ENCODE measurements around the gene TLCD3A. TPM values are rescaled to one million over a fixed set of nuclear protein-coding genes. Genes with fewer than 3 reads are reported as not detected.
A peak's percentile ranks its signal among the peaks of the same experiment; 100 is the strongest.
"Not testable (repeated sequence)": the region's sequence is repeated elsewhere in the genome, so short reads cannot be mapped to it uniquely, and the experiment has no call there.

Gene TLCD3A
- total and polyA plus RNA-seq, 2 donors (not counting 1 experiment from before 2014, with no cell fraction given), result 2.0 to 2.4 TPM

DNA sequence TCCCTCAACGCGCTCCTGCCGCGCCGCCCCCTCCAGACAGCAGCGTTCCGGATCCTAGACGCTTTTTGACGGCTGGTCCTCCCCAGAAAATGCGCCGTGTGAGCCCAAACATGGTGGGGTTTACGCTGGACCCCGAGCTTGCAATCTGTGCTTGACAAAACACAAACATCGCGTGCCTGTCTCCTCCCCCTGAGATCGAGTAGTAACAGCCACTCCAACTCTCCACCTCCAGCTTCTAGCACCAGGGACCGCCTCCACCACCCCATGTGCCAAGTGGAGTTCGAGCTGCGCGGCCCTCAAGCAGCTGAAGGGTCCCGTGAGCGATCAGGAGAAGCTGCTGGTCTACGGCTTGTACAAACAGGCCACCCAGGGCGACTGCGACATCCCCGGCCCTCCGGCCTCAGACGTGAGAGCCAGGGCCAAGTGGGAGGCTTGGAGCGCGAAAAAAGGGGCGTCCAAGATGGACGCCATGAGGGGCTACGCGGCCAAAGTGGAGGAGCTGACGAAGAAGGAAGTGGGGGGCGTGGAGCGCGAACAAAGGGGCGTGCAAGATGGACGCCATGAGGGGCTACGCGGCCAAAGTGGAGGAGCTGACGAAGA lies 20.3 kb downstream of the TLCD3A start:
- no peaks in the 10 kb centered on the region for H3K9me3 Mint-ChIP-seq (ENCODE audit: insufficient read depth)

DNA sequence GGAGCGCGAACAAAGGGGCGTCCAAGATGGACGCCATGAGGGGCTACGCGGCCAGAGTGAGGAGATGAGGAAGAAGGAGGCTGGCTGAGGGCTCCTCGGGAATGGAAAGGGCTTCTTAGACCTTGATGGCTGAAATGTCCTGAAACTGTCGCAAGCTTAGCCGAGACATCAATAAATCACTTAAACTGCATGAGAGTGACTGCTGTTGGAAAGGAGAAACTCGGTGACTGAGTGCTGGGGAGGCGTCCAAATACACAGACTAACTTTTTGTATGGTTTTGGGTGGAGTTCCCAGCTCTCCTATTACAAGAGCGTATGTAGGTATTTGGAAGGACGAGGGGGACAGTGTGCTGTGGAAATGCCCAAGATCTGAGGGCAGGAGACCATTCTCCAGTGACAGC lies 21.0 kb downstream of the TLCD3A start:
- WGBS (ENCODE audit: insufficient coverage), result 96% methylated on average over 5 of the region's 13 CpGs
- no peak for ATAC-seq (ENCODE audit: low read depth)
- Histone ChIP-seq H4K20me1 (ENCODE audit: control insufficient read depth, insufficient read depth, low read length, poor library complexity, severe bottlenecking) (peaks cover 14% of the 10 kb centered on the region), H3K36me3 (replicated peaks in 1 of 2; ENCODE audit: control extremely low read depth in 1 of 2, control insufficient read depth in 1 of 2, extremely low read depth in 1 of 2, insufficient read depth in 2 of 2, low read length in 1 of 2) (peaks cover 0 to 3% of the 10 kb centered on the region in 2 experiments), H3K79me2 (ENCODE audit: control insufficient read depth, insufficient read depth, low read length) (peaks cover 30% of the 10 kb centered on the region), H3K27ac (ENCODE audit: low read length in 2 of 2) (no peak overlapping the region), H2AFZ (ENCODE audit: insufficient read depth, low read depth, low read length, poor library complexity, severe bottlenecking) (no peak overlapping the region), H3K4me1 (ENCODE audit: control insufficient read depth in 2 of 2, insufficient read depth in 2 of 2, low read length in 2 of 2) (peaks cover 18 to 27% of the 10 kb centered on the region in 2 donors), H3K9ac (ENCODE audit: low read length) (no peak overlapping the region), H3K4me3 (ENCODE audit: control extremely low read depth in 1 of 5, extremely low read depth in 1 of 5, insufficient read depth in 1 of 5, low read depth in 2 of 5, low read length in 4 of 5) (no peak overlapping the region), H3K27me3 (replicated peaks in 1 of 4; ENCODE audit: control extremely low read depth in 1 of 4, control insufficient read depth in 3 of 4, insufficient read depth in 4 of 4, low read length in 3 of 4) (no peaks in the 10 kb centered on the region), H3K9me3 (ENCODE audit: control extremely low read depth in 1 of 3, control insufficient read depth in 2 of 3, insufficient read depth in 1 of 3, low read length in 2 of 3) (no peaks in the 10 kb centered on the region), H3K4me2 (replicated peaks; ENCODE audit: low read depth, low read length, poor library complexity, severe bottlenecking) (no peak overlapping the region)
- TF ChIP-seq CTCF (IDR thresholded peaks at IDR 0.05) (no peak), EZH2 (IDR thresholded peaks at IDR 0.05; ENCODE audit: borderline replicate concordance, insufficient read depth, low read depth, low read length, poor library complexity, severe bottlenecking) (no peak)
- DNase-seq, result no peak
- Mint-ChIP-seq H3K9me3 (ENCODE audit: insufficient read depth) (no peaks in the 10 kb centered on the region), H3K4me3 (peak overlapping the region; percentile 72), H3K27me3 (no peaks in the 10 kb centered on the region), H3K27ac (peak overlapping the region; percentile 50), H3K4me1 (peaks cover 36% of the 10 kb centered on the region)
- ChIA-PET POLR2A (interaction anchor here (0.5 to 2.5 kb wide), 3 partner anchors 31 to 530 kb away, joined by 3 to 15 read pairs (median 4); partner anchors contain the start of gene VPS53), CTCF (interaction anchor here (0.7 to 2.2 kb wide), 7 partner anchors 10 to 609 kb away, joined by 3 to 12 read pairs (median 3); partner anchors contain the start of gene VPS53)
- intact Hi-C loops (cut with micrococcal nuclease), result loop anchor here (2.0 kb wide), 2 partner anchors 21 to 341 kb away; partner anchors contain the start of gene TLCD3A

More for the DNA sequence above, 20.3 kb downstream of the TLCD3A start:
- peak overlapping the region; percentile 36 to 89 (median 81) for H3K4me3 ChIP-seq (ENCODE audit: control extremely low read depth in 1 of 5, extremely low read depth in 1 of 5, insufficient read depth in 1 of 5, low read depth in 2 of 5, low read length in 4 of 5)
- H3K4me1 ChIP-seq (ENCODE audit: control insufficient read depth in 2 of 2, insufficient read depth in 2 of 2, low read length in 2 of 2), result peaks cover 18 to 27% of the 10 kb centered on the region in 2 donors
- no peaks in the 10 kb centered on the region for H3K27me3 Mint-ChIP-seq
- peak overlapping the region; percentile 96 for H3K4me3 Mint-ChIP-seq
- H3K79me2 ChIP-seq (ENCODE audit: control insufficient read depth, insufficient read depth, low read length), result peaks cover 32% of the 10 kb centered on the region
- H3K27ac ChIP-seq (ENCODE audit: low read length in 2 of 2), result peak overlapping the region; percentile 59 to 87
- H3K4me2 ChIP-seq (replicated peaks; ENCODE audit: low read depth, low read length, poor library complexity, severe bottlenecking), result peak overlapping the region; percentile 100
- DNase-seq (no peak), ATAC-seq (ENCODE audit: low read depth) (peak; percentile 4)
- H3K9me3 ChIP-seq (ENCODE audit: control extremely low read depth in 1 of 3, control insufficient read depth in 2 of 3, insufficient read depth in 1 of 3, low read length in 2 of 3), result no peaks in the 10 kb centered on the region
- POLR2A ChIA-PET, result interaction anchor here (0.6 to 2.5 kb wide), 4 partner anchors 37 to 530 kb away, joined by 3 to 15 read pairs (median 6); partner anchors contain the start of gene VPS53
- H3K9ac ChIP-seq (ENCODE audit: low read length), result peak overlapping the region; percentile 95
- TF ChIP-seq EZH2 (IDR thresholded peaks at IDR 0.05; ENCODE audit: borderline replicate concordance, insufficient read depth, low read depth, low read length, poor library complexity, severe bottlenecking), result no peak
- intact Hi-C loops (cut with micrococcal nuclease), result loop anchor here (1.0 to 2.0 kb wide), 6 partner anchors 12 to 340 kb away; partner anchors contain the start of genes GLOD4, MRM3, TLCD3A and VPS53
- WGBS (ENCODE audit: insufficient coverage), result 35% methylated on average over 35 of the region's 43 CpGs
- H3K27me3 ChIP-seq (replicated peaks in 1 of 4; ENCODE audit: control extremely low read depth in 1 of 4, control insufficient read depth in 3 of 4, insufficient read depth in 4 of 4, low read length in 3 of 4), result no peaks in the 10 kb centered on the region
- CTCF ChIA-PET, result interaction anchor here (0.8 to 3.2 kb wide), 10 partner anchors 9 to 341 kb away, joined by 3 to 12 read pairs (median 4); partner anchors contain the start of genes GLOD4, MRM3, TIMM22 and VPS53
- peaks cover 20% of the 10 kb centered on the region for H4K20me1 ChIP-seq (ENCODE audit: control insufficient read depth, insufficient read depth, low read length, poor library complexity, severe bottlenecking)
- H3K27ac Mint-ChIP-seq, result peak overlapping the region; percentile 96
- peaks cover 38% of the 10 kb centered on the region for H3K4me1 Mint-ChIP-seq
- H2AFZ ChIP-seq (ENCODE audit: insufficient read depth, low read depth, low read length, poor library complexity, severe bottlenecking), result peak overlapping the region; percentile 100
- H3K36me3 ChIP-seq (replicated peaks in 1 of 2; ENCODE audit: control extremely low read depth in 1 of 2, control insufficient read depth in 1 of 2, extremely low read depth in 1 of 2, insufficient read depth in 2 of 2, low read length in 1 of 2), result peaks cover 0 to 6% of the 10 kb centered on the region in 2 experiments

- H3K27ac Mint-ChIP-seq; intact Hi-C loops (cut with micrococcal nuclease); H3K9me3 Mint-ChIP-seq (ENCODE audit: insufficient read depth); ATAC-seq (ENCODE audit: low read depth); H3K4me3 Mint-ChIP-seq; H4K20me1 ChIP-seq (ENCODE audit: control insufficient read depth, insufficient read depth, low read length, poor library complexity, severe bottlenecking); H3K9me3 ChIP-seq (ENCODE audit: control extremely low read depth in 1 of 3, control insufficient read depth in 2 of 3, insufficient read depth in 1 of 3, low read length in 2 of 3); POLR2A ChIA-PET; H3K27me3 Mint-ChIP-seq; H2AFZ ChIP-seq (ENCODE audit: insufficient read depth, low read depth, low read length, poor library complexity, severe bottlenecking); H3K9ac ChIP-seq (ENCODE audit: low read length); DNase-seq; H3K27me3 ChIP-seq (replicated peaks in 1 of 4; ENCODE audit: control extremely low read depth in 1 of 4, control insufficient read depth in 3 of 4, insufficient read depth in 4 of 4, low read length in 3 of 4); H3K4me3 ChIP-seq (ENCODE audit: control extremely low read depth in 1 of 5, extremely low read depth in 1 of 5, insufficient read depth in 1 of 5, low read depth in 2 of 5, low read length in 4 of 5); H3K4me2 ChIP-seq (replicated peaks; ENCODE audit: low read depth, low read length, poor library complexity, severe bottlenecking); H3K36me3 ChIP-seq (replicated peaks in 1 of 2; ENCODE audit: control extremely low read depth in 1 of 2, control insufficient read depth in 1 of 2, extremely low read depth in 1 of 2, insufficient read depth in 2 of 2, low read length in 1 of 2); H3K27ac ChIP-seq (ENCODE audit: low read length in 2 of 2): not testable (repeated sequence)
- 99% methylated on average over 6 of the region's 9 CpGs for WGBS (ENCODE audit: insufficient coverage)
- Histone ChIP-seq H3K79me2 (ENCODE audit: control insufficient read depth, insufficient read depth, low read length) (peaks cover 16% of the 10 kb centered on the region), H3K4me1 (ENCODE audit: control insufficient read depth in 2 of 2, insufficient read depth in 2 of 2, low read length in 2 of 2) (peaks cover 9 to 18% of the 10 kb centered on the region in 2 donors)
- H3K4me1 Mint-ChIP-seq, result peaks cover 21% of the 10 kb centered on the region
- CTCF ChIA-PET, result interaction anchor here (0.8 to 1.0 kb wide), 2 partner anchors 40 to 56 kb away, joined by 3 to 4 read pairs; partner anchors contain the start of gene VPS53
These were observed 23.0 kb downstream of the TLCD3A start for GRCh38 chr17:755319-755961.

All from B cell (primary cell).